ENCODE results near the gene PCED1B. TPM values are rescaled to one million over a fixed set of nuclear protein-coding genes. Genes with fewer than 3 reads are reported as not detected.

The PCED1B gene, protein sequence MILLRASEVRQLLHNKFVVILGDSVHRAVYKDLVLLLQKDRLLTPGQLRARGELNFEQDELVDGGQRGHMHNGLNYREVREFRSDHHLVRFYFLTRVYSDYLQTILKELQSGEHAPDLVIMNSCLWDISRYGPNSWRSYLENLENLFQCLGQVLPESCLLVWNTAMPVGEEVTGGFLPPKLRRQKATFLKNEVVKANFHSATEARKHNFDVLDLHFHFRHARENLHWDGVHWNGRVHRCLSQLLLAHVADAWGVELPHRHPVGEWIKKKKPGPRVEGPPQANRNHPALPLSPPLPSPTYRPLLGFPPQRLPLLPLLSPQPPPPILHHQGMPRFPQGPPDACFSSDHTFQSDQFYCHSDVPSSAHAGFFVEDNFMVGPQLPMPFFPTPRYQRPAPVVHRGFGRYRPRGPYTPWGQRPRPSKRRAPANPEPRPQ
- polyA plus RNA-seq (2013, experiment 1 of 2): 6.9 TPM
- polyA plus RNA-seq (2013, experiment 2 of 2): 6.7 TPM

DNA sequence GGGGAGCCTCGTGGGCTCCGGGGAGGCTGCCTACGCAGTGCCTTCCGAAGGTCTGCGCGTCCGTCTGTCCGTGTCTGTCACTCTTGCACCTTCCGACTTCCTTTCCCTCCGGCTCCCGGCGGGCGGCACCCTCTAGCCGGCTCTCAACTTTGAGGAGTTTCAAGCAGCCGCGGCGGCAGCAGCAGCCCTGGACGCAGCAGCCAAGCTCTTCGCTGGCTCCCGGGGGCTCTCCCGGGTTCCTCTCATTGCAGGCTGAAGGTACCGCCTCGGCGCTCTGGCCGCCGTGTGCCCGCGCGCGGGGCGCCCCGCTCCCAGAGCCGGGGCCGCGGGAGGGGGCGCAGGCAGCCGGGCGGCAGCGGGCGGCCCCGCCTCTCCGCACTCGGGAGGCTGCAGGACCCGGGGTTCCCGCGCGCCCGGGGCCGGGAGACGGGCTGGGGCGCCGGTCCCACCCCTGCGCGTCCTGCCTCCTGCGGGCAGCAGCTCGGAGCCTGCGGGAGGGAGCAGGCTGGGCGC lies at the start of gene PCED1B, which contains the start of gene AMIGO2:
TSS of gene PCED1B (plus strand) at position 154 of the 513 bp plus-strand sequence. CDS start 155,443 bp downstream, outside the sequence.
TSS of gene AMIGO2 (minus strand) at position 492 of the 513 bp plus-strand sequence. CDS start 957 bp downstream, outside the sequence.
- Histone ChIP-seq H3K79me2 (ENCODE audit: control insufficient read depth, insufficient read depth, low read length) (peaks cover 24% of the 10 kb centered on the region), H4K5ac (ENCODE audit: low read length) (no peak within 1 kb of the TSS), H3K27me3 (ENCODE audit: insufficient read depth, low read length, poor library complexity) (no peaks in the 10 kb centered on the region), H3K79me1 (ENCODE audit: low read length) (peaks cover 12% of the 10 kb centered on the region), H2BK5ac (ENCODE audit: low read length) (peak within 1 kb of the TSS; percentile 95), H2BK15ac (replicated peaks; ENCODE audit: low read depth) (no peak within 1 kb of the TSS), H3K27ac (ENCODE audit: low read depth, low read length) (peak within 1 kb of the TSS; percentile 92), H2AK5ac (ENCODE audit: low read length) (no peak within 1 kb of the TSS), H2BK120ac (ENCODE audit: low read depth, low read length) (peak within 1 kb of the TSS; percentile 91), H3K4me3 (ENCODE audit: low read length) (peak within 1 kb of the TSS; percentile 81), H3K36me3 (ENCODE audit: control insufficient read depth, insufficient read depth, low read length) (peaks cover 3% of the 10 kb centered on the region), H3K23ac (ENCODE audit: low read length) (peak within 1 kb of the TSS; percentile 49), H3K4ac (ENCODE audit: low read depth, low read length) (peak within 1 kb of the TSS; percentile 65), H4K8ac (ENCODE audit: low read depth, low read length) (peak within 1 kb of the TSS; percentile 60), H3K9ac (ENCODE audit: low read length) (peak within 1 kb of the TSS; percentile 89), H3K4me1 (ENCODE audit: control insufficient read depth, low read depth, low read length) (peaks cover 22% of the 10 kb centered on the region), H3K18ac (ENCODE audit: low read length) (peak within 1 kb of the TSS; percentile 94), H3K4me2 (ENCODE audit: low read length) (peak within 1 kb of the TSS; percentile 80), H3K56ac (ENCODE audit: low read length) (peak within 1 kb of the TSS; percentile 93)
- DNase-seq: peak; percentile 83
- WGBS (ENCODE audit: extremely low coverage, insufficient coverage, low lambda C conversion rate): no CpG with 5 or more reads among the region's 58 CpGs

DNA sequence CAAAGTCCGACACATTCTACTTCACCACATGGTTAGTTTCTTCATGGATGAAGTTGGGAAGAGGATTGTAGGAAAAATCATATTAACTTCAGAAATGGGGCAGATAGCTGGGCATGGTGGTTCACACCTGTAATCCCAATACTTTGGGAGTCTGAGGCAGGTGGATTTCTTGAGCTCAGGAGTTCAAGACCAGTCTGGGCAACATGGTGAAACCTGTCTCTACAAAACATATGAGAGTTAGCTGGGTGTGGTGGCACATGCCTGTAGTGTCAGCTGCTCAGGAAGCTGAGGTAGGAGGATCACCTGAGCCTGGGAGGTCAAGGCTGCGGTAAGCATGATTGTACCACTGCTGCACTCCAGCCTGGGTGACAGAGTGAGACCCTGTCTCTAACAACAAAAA lies 49.5 kb upstream of the PCED1B start:
- Histone ChIP-seq H3K4me2 (ENCODE audit: low read length) (no peak overlapping the region), H3K9ac (ENCODE audit: low read length) (no peak overlapping the region), H3K79me1 (ENCODE audit: low read length) (no peaks in the 10 kb centered on the region), H3K4me1 (ENCODE audit: control insufficient read depth, low read depth, low read length) (no peaks in the 10 kb centered on the region), H2BK120ac (ENCODE audit: low read depth, low read length) (no peak overlapping the region), H2BK5ac (ENCODE audit: low read length) (no peak overlapping the region), H3K23ac (ENCODE audit: low read length) (no peak overlapping the region), H3K18ac (ENCODE audit: low read length) (no peak overlapping the region), H3K27ac (ENCODE audit: low read depth, low read length) (no peak overlapping the region), H3K79me2 (ENCODE audit: control insufficient read depth, insufficient read depth, low read length) (no peaks in the 10 kb centered on the region), H3K4ac (ENCODE audit: low read depth, low read length) (no peak overlapping the region), H2BK15ac (replicated peaks; ENCODE audit: low read depth) (no peak overlapping the region), H4K5ac (ENCODE audit: low read length) (no peak overlapping the region), H4K8ac (ENCODE audit: low read depth, low read length) (no peak overlapping the region), H3K56ac (ENCODE audit: low read length) (no peak overlapping the region), H3K36me3 (ENCODE audit: control insufficient read depth, insufficient read depth, low read length) (no peaks in the 10 kb centered on the region), H3K4me3 (ENCODE audit: low read length) (no peak overlapping the region), H2AK5ac (ENCODE audit: low read length) (no peak overlapping the region), H3K27me3 (ENCODE audit: insufficient read depth, low read length, poor library complexity) (no peaks in the 10 kb centered on the region)
- DNase-seq: no peak
- no CpG with 5 or more reads among the region's 2 CpGs for WGBS (ENCODE audit: extremely low coverage, insufficient coverage, low lambda C conversion rate)

DNA sequence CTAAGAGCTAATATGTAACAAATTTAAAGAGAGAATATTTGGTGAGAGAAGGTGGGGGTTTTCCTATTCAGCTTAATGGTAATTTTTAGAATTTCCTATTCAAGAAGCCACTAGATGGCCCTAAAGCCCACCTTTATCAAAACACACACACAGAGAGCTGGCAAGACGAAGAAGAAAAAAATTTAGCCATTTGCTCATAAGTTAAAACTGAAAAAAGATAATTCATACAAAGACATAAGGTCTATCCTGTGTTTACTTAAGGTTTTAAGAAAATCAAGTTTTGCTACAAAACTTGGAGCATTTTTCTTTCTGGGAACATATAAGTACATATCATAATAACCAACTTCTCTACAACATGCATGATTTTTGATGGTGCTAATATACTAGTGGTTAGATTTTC lies 46.8 kb upstream of the PCED1B start:
- Histone ChIP-seq H3K27ac (ENCODE audit: low read depth, low read length) (no peak overlapping the region), H3K4me3 (ENCODE audit: low read length) (no peak overlapping the region), H2BK5ac (ENCODE audit: low read length) (no peak overlapping the region), H3K56ac (ENCODE audit: low read length) (no peak overlapping the region), H4K5ac (ENCODE audit: low read length) (no peak overlapping the region), H4K8ac (ENCODE audit: low read depth, low read length) (no peak overlapping the region), H3K4me1 (ENCODE audit: control insufficient read depth, low read depth, low read length) (no peaks in the 10 kb centered on the region), H3K4ac (ENCODE audit: low read depth, low read length) (no peak overlapping the region), H2BK15ac (replicated peaks; ENCODE audit: low read depth) (no peak overlapping the region), H2AK5ac (ENCODE audit: low read length) (no peak overlapping the region), H3K9ac (ENCODE audit: low read length) (no peak overlapping the region), H3K36me3 (ENCODE audit: control insufficient read depth, insufficient read depth, low read length) (no peaks in the 10 kb centered on the region), H3K79me1 (ENCODE audit: low read length) (no peaks in the 10 kb centered on the region), H3K4me2 (ENCODE audit: low read length) (no peak overlapping the region), H3K18ac (ENCODE audit: low read length) (no peak overlapping the region), H3K79me2 (ENCODE audit: control insufficient read depth, insufficient read depth, low read length) (no peaks in the 10 kb centered on the region), H3K27me3 (ENCODE audit: insufficient read depth, low read length, poor library complexity) (no peaks in the 10 kb centered on the region), H2BK120ac (ENCODE audit: low read depth, low read length) (no peak overlapping the region), H3K23ac (ENCODE audit: low read length) (no peak overlapping the region)
- DNase-seq: peak; percentile 68
- no CpG with 5 or more reads among the region's 1 CpG for WGBS (ENCODE audit: extremely low coverage, insufficient coverage, low lambda C conversion rate)

DNA sequence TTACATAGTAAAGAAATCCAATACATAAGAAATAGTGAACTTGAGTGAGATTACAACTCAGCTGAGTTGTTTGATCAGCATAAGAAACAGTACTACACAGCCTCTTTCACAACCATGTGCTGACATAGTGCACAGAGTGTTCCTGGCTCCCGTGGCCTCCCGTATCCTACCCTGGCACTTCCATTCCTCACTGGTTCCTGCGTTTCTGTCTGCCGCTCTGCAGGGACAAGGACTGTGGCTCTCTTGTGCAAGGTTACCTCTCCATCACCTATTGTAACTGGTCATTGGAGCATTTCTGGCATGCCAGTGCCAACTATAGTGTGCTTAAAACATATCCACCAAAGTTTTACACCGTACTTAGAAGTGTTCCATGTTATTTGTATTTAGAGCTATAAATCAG lies 46.3 kb upstream of the PCED1B start:
- no peak overlapping the region for H2AK5ac ChIP-seq (ENCODE audit: low read length)
- no peaks in the 10 kb centered on the region for H3K79me1 ChIP-seq (ENCODE audit: low read length)
- H2BK5ac ChIP-seq (ENCODE audit: low read length): no peak overlapping the region
- no peak overlapping the region for H3K4ac ChIP-seq (ENCODE audit: low read depth, low read length)
- no peak overlapping the region for H3K18ac ChIP-seq (ENCODE audit: low read length)
- H3K27me3 ChIP-seq (ENCODE audit: insufficient read depth, low read length, poor library complexity): no peaks in the 10 kb centered on the region
- no peak overlapping the region for H3K4me2 ChIP-seq (ENCODE audit: low read length)
- H3K79me2 ChIP-seq (ENCODE audit: control insufficient read depth, insufficient read depth, low read length): no peaks in the 10 kb centered on the region
- no CpG with 5 or more reads among the region's 5 CpGs for WGBS (ENCODE audit: extremely low coverage, insufficient coverage, low lambda C conversion rate)
- H4K8ac ChIP-seq (ENCODE audit: low read depth, low read length): no peak overlapping the region
- no peak overlapping the region for H3K4me3 ChIP-seq (ENCODE audit: low read length)
- no peak overlapping the region for H3K27ac ChIP-seq (ENCODE audit: low read depth, low read length)
- H4K5ac ChIP-seq (ENCODE audit: low read length): no peak overlapping the region
- no peaks in the 10 kb centered on the region for H3K36me3 ChIP-seq (ENCODE audit: control insufficient read depth, insufficient read depth, low read length)
- H2BK120ac ChIP-seq (ENCODE audit: low read depth, low read length): no peak overlapping the region
- no peaks in the 10 kb centered on the region for H3K4me1 ChIP-seq (ENCODE audit: control insufficient read depth, low read depth, low read length)
- H3K9ac ChIP-seq (ENCODE audit: low read length): no peak overlapping the region
- H3K56ac ChIP-seq (ENCODE audit: low read length): no peak overlapping the region
- no peak overlapping the region for H3K23ac ChIP-seq (ENCODE audit: low read length)
- no peak for DNase-seq
- no peak overlapping the region for H2BK15ac ChIP-seq (replicated peaks; ENCODE audit: low read depth)

DNA sequence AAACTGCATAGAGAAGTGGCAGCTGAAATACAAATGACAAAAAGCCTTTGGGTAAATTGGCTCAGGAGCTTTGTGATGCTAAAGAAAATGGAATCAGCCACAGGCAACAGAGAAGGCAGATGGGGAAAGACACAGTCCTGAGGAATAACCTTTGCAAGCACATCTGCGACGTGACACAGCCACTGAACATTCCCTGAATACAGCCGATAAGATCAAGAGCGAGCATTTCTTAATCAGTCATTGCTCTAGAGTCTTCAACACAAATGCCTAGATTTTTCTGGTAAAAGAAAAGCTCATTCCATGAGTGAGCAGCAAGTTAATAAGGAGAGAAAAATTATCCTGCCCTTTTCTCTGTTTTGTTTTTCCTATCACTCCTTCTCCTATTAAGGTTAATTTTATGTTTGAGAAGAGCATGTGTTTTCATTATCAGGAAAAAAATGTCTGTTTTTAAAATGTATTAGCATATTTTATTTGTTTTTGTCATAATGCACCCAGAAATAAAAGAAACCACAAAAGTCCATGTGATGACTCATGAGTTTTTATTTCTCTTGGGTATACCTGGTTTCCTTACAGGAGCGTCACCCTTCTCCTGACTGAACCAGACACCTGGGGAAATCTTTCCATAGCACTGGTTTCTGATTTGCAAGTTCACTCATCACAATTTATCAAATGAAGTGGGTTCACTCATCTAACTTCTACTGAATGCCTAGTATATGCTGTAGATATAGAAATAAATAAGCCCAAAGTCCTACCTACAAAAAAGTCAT lies 45.4 kb upstream of the PCED1B start:
- Histone ChIP-seq H3K27me3 (ENCODE audit: insufficient read depth, low read length, poor library complexity) (no peaks in the 10 kb centered on the region), H3K4me1 (ENCODE audit: control insufficient read depth, low read depth, low read length) (no peaks in the 10 kb centered on the region), H2BK15ac (replicated peaks; ENCODE audit: low read depth) (no peak overlapping the region), H2BK5ac (ENCODE audit: low read length) (no peak overlapping the region), H3K4ac (ENCODE audit: low read depth, low read length) (peak overlapping the region; percentile 55), H3K9ac (ENCODE audit: low read length) (no peak overlapping the region), H2BK120ac (ENCODE audit: low read depth, low read length) (no peak overlapping the region), H4K5ac (ENCODE audit: low read length) (no peak overlapping the region), H3K79me2 (ENCODE audit: control insufficient read depth, insufficient read depth, low read length) (no peaks in the 10 kb centered on the region), H3K23ac (ENCODE audit: low read length) (no peak overlapping the region), H3K4me2 (ENCODE audit: low read length) (no peak overlapping the region), H3K56ac (ENCODE audit: low read length) (peak overlapping the region; percentile 59), H2AK5ac (ENCODE audit: low read length) (no peak overlapping the region), H3K27ac (ENCODE audit: low read depth, low read length) (no peak overlapping the region), H3K18ac (ENCODE audit: low read length) (peak overlapping the region; percentile 39), H3K36me3 (ENCODE audit: control insufficient read depth, insufficient read depth, low read length) (no peaks in the 10 kb centered on the region), H4K8ac (ENCODE audit: low read depth, low read length) (no peak overlapping the region), H3K79me1 (ENCODE audit: low read length) (no peaks in the 10 kb centered on the region), H3K4me3 (ENCODE audit: low read length) (no peak overlapping the region)
- DNase-seq: no peak
- WGBS (ENCODE audit: extremely low coverage, insufficient coverage, low lambda C conversion rate): no CpG with 5 or more reads among the region's 5 CpGs

Data from mesendoderm (in vitro differentiated cells).